ENCODE measurements around the gene HIKESHI. TPM values are rescaled to one million over a fixed set of nuclear protein-coding genes. Genes with fewer than 3 reads are reported as not detected.
"Not testable (repeated sequence)": the region's sequence is repeated elsewhere in the genome, so short reads cannot be mapped to it uniquely, and the experiment has no call there.

HIKESHI gene
- polyA plus RNA-seq (ENCODE audit: insufficient read depth in 1 of 5, insufficient read length in 5 of 5, low replicate concordance in 1 of 5), result 10 to 100 TPM; 48.8 to 65.4 (median 55.0) TPM
- long read RNA-seq, donor 1, transcript HIKESHI-201 (5 exons, 1,113 nt), result major isoform, 43 of 79 reads
- long read RNA-seq, donor 1, partial matches to known transcripts, result 27 of 79 reads
- long read RNA-seq, donor 1, other reads (novel, unspliced or antisense), result 0 of 79 reads
- long read RNA-seq, donor 2, transcript HIKESHI-205 (4 exons, 715 nt), result minor isoform, 6 of 56 reads
- long read RNA-seq, donor 2, transcript HIKESHI-201 (5 exons, 1,113 nt), result major isoform, 25 of 56 reads
- long read RNA-seq, donor 2, partial matches to known transcripts, result 23 of 56 reads
- long read RNA-seq, donor 2, other reads (novel, unspliced or antisense), result 0 of 56 reads
- long read RNA-seq, donor 3, transcript HIKESHI-201 (5 exons, 1,113 nt), result major isoform, 35 of 70 reads
- long read RNA-seq, donor 3, partial matches to known transcripts, result 30 of 70 reads
- long read RNA-seq, donor 3, other reads (novel, unspliced or antisense), result 0 of 70 reads
- long read RNA-seq, donor 4, transcript HIKESHI-201 (5 exons, 1,113 nt), result major isoform, 24 of 45 reads
- long read RNA-seq, donor 4, partial matches to known transcripts, result 13 of 45 reads
- long read RNA-seq, donor 4, other reads (novel, unspliced or antisense), result 0 of 45 reads
- long read RNA-seq, donor 5, transcript HIKESHI-205 (4 exons, 715 nt), result minor isoform, 10 of 96 reads
- long read RNA-seq, donor 5, transcript HIKESHI-201 (5 exons, 1,113 nt), result major isoform, 39 of 96 reads
- long read RNA-seq, donor 5, partial matches to known transcripts, result 44 of 96 reads
- long read RNA-seq, donor 5, other reads (novel, unspliced or antisense), result 0 of 96 reads
- long read RNA-seq, donor 6, transcript HIKESHI-201 (5 exons, 1,113 nt), result major isoform, 30 of 67 reads
- long read RNA-seq, donor 6, transcript HIKESHI-207 (4 exons, 1,694 nt), result minor isoform, 6 of 67 reads
- long read RNA-seq, donor 6, partial matches to known transcripts, result 27 of 67 reads
- long read RNA-seq, donor 6, other reads (novel, unspliced or antisense), result 0 of 67 reads
- long read RNA-seq, donor 7, transcript HIKESHI-201 (5 exons, 1,113 nt), result major isoform, 30 of 51 reads
- long read RNA-seq, donor 7, partial matches to known transcripts, result 17 of 51 reads
- long read RNA-seq, donor 7, other reads (novel, unspliced or antisense), result 0 of 51 reads
- long read RNA-seq, donor 8, transcript HIKESHI-201 (5 exons, 1,113 nt), result major isoform, 20 of 31 reads
- long read RNA-seq, donor 8, partial matches to known transcripts, result 5 of 31 reads
- long read RNA-seq, donor 8, other reads (novel, unspliced or antisense), result 0 of 31 reads

- DNase-seq, result peak; percentile 94 to 96
Observed at GRCh38 chr11:86302092-86302793, at the start of gene HIKESHI. HIKESHI (plus strand) TSS chr11:86302240; CDS start chr11:86302449, 209 bp downstream.

- no peak for DNase-seq
Observed at GRCh38 chr11:86255896-86256295, 46.1 kb upstream of the HIKESHI start.

- DNase-seq, result no peak
Observed at GRCh38 chr11:86256608-86257007, 45.4 kb upstream of the HIKESHI start.

- no peak for DNase-seq
Observed at GRCh38 chr11:86257446-86257845, 44.6 kb upstream of the HIKESHI start.

- no peak for DNase-seq
Observed at GRCh38 chr11:86259730-86260129, 42.3 kb upstream of the HIKESHI start.

DNA sequence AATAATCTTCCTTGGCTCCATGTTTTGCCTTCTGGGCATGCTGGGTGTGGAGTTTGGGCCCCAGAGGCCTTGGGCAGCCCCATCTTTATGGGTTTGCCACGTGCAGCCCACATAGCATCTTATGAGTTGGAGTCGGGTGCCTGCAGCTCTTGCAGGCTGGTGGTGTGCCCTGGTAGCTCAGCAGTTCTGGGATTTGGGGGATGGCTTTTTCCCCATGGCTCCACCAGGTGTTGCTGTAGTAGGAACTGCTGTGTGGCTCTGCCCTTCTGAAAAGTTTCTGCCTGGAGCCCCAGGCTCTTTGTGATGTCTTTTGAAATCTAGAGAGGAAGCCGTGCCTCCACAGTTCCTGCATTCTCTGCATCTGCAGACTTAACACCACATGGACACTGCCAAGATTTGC is 40.7 kb upstream of the HIKESHI start:
- DNase-seq, result no peak

GRCh38 chr11:86262387-86262786 is 39.7 kb upstream of the HIKESHI start:
- no peak for DNase-seq

- DNase-seq, result no peak
Observed at GRCh38 chr11:86264649-86265048, 37.4 kb upstream of the HIKESHI start.

GRCh38 chr11:86265194-86265593 is 36.8 kb upstream of the HIKESHI start:
- no peak for DNase-seq

DNA sequence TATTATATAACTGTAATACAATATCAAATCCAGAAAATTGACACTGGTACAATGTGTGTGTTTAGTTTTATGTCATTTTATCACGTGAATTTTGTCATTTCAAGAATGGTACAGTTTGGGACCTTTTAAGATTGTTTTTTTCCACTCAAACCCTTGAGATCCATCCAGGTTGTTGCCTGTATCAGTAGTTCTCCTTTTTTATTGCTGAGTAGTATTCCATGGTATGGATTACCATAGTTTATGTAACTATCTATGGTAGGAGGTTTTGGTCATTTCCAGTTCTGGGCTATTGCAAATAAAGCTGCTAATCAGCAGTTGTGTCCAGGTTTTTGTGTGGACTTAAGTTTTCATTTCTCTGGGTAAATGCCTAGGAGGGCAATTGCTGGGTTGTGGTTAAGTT is 32.4 kb upstream of the HIKESHI start:
- DNase-seq, result no peak

DNA sequence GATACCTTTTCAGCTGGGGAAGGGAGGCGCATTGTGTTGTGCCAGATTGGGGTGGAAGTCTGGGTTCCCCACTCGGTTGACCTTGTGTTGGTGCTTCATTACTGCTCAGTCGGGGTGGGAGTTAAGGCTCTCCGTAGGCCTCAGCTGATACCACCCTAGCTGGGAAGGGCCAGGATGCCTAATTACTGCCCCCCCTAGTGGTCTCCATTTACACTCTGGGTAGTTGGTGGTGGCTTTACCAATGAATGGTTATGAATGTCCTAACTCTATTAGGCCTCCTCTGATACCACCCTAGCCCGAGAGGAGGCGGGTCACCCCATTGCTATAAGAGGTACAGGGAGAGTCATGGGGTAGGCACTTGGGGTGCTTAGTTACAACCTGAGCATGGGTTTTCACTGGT is 27.5 kb upstream of the HIKESHI start:
- no peak for DNase-seq

GRCh38 chr11:86274999-86275398 is 27.0 kb upstream of the HIKESHI start:
- no peak for DNase-seq

- no peak for DNase-seq
Observed at GRCh38 chr11:86275493-86276370, 26.3 kb upstream of the HIKESHI start.

GRCh38 chr11:86277741-86278140 is 24.3 kb upstream of the HIKESHI start:
- no peak for DNase-seq

DNA sequence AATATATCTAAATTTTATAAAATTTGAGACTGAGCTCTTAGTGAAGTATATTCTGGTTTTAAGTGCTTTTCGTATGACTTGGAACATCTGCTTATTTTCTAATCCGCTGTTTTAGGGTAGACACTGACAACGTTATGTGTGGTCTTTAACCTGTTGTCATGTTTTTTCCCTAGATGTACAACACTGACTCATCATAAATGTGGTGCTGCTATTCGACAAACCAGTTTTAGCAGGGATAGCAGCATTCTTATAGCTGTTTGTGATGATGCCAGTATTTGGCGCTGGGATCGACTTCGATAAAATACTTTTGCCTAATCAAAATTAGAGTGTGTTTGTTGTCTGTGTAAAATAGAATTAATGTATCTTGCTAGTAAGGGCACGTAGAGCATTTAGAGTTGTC is 23.8 kb upstream of the HIKESHI start:
- no peak for DNase-seq

DNA sequence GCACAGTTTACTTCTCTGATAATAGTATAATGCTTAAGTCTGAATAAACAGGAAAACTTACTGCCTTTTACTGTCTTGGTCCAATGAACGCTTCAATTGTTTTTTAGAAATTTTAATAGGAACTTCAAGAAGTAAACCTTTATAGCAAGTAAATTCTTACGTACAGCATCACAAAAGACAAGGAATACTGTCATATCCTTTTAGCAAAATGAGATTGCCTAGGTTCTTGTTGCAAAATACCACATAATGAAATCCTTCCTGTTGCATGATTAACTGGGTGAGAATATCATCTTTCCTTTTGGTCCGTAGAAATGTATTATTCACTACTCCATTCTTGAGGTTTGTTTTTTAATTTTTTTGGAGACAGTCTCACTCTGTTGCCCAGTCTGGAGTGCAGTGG is 22.3 kb upstream of the HIKESHI start:
- DNase-seq, result no peak

DNA sequence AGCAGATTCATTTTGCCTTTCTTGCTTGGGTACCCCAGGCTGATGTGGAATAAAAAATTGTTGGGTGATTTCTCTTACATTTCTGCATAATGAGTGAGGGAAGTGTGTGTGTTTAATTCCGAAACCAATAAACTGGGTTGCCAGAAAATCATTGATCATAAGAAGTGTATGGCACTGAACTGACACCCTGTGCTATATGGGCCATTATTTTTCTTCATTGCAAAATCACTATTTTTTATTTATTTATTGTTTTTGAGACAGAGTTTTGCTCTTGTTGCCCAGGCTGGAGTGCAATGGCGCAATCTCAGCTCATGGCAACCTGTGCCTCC is 14.6 kb upstream of the HIKESHI start:
- no peak for DNase-seq

- DNase-seq, result no peak
Observed at GRCh38 chr11:86288776-86289507, 13.1 kb upstream of the HIKESHI start.

- DNase-seq, result not testable (repeated sequence)
Observed at GRCh38 chr11:86289508-86290280, 12.3 kb upstream of the HIKESHI start.

Measured in right lung (tissue), 10 donors.